Gastroesophageal sphincter (tissue), 3 donors: ENCODE results near the gene DBT.
"Not testable (repeated sequence)": the region's sequence is repeated elsewhere in the genome, so short reads cannot be mapped to it uniquely, and the experiment has no call there.

Source experiments
- POLR2AphosphoS5 ChIP-seq: sonication (generic); formaldehyde crosslinking; IDR thresholded peaks from one replicate; pipeline ENCODE4 v1.6.1; 2017; ENCODE audit warnings: antibody characterized with exemption
- TF ChIP-seq, protein P1 (sequence below), 4 experiments: fragments of 200-600 bp in 2 of 4; fragments of 450-650 bp in 2 of 4; sonication (generic) in 1 of 4; IDR thresholded peaks; one replicate each; pipeline ENCODE4 v1.5.1; 2017 to 2019; ENCODE audit warnings: antibody characterized with exemption in 4 of 4, mild to moderate bottlenecking in 2 of 4, moderate library complexity in 2 of 4

DNA sequence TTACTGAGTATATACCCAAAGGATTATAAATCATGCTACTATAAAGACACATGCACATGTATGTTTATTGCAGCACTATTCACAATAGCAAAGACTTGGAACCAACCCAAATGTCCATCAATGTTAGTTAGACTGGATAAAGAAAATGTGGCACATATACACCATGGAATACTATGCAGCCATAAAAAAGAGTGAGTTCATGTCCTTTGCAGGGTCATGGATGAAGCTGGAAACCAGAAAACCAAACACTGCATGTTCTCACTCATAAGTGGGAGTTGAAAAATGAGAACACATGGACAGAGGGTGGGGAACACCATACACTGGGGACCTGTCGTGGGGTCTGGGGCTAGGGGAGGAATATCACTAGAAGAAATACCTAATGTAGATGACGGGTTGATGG, 44.0 kb downstream of the DBT start:
- TF ChIP-seq, protein P1, sequence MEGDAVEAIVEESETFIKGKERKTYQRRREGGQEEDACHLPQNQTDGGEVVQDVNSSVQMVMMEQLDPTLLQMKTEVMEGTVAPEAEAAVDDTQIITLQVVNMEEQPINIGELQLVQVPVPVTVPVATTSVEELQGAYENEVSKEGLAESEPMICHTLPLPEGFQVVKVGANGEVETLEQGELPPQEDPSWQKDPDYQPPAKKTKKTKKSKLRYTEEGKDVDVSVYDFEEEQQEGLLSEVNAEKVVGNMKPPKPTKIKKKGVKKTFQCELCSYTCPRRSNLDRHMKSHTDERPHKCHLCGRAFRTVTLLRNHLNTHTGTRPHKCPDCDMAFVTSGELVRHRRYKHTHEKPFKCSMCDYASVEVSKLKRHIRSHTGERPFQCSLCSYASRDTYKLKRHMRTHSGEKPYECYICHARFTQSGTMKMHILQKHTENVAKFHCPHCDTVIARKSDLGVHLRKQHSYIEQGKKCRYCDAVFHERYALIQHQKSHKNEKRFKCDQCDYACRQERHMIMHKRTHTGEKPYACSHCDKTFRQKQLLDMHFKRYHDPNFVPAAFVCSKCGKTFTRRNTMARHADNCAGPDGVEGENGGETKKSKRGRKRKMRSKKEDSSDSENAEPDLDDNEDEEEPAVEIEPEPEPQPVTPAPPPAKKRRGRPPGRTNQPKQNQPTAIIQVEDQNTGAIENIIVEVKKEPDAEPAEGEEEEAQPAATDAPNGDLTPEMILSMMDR (IDR thresholded peaks at IDR 0.05): not testable (repeated sequence)
- not testable (repeated sequence) for TF ChIP-seq POLR2AphosphoS5
